HUES48 (cell line): ENCODE data around the gene HIPK1.
A peak's percentile ranks its signal among the peaks of the same experiment; 100 is the strongest.

Experiments used
- H3K27ac ChIP-seq: one replicate; pipeline ENCODE4 v1.7.0; 2013; ENCODE audit warnings: low read depth, low read length, inconsistent platforms
- H3K27me3 ChIP-seq: 2 replicates; pipeline ENCODE4 v1.6.1; 2013; ENCODE audit warnings: mild to moderate bottlenecking, low read length; ENCODE audit not compliant: control insufficient read depth, insufficient read depth
- H3K36me3 ChIP-seq: 2 replicates; pipeline ENCODE4 v1.6.1; 2013; ENCODE audit warnings: low read length; ENCODE audit not compliant: control insufficient read depth, insufficient read depth
- H3K4me1 ChIP-seq: 2 replicates; pipeline ENCODE4 v1.6.1; 2013; ENCODE audit warnings: mild to moderate bottlenecking, low read length; ENCODE audit not compliant: control insufficient read depth, insufficient read depth
- H3K4me3 ChIP-seq: 2 replicates; pipeline ENCODE4 v1.5.1; 2013; ENCODE audit warnings: mild to moderate bottlenecking, low read depth, low read length
- H3K9ac ChIP-seq: 2 replicates; pipeline ENCODE4 v1.6.1; 2013; ENCODE audit warnings: mild to moderate bottlenecking, low read depth, low read length, moderate library complexity
- H3K9me3 ChIP-seq: 2 replicates; pipeline ENCODE4 v1.6.1; 2013; ENCODE audit warnings: low read length; ENCODE audit not compliant: control insufficient read depth, insufficient read depth

HIPK1 gene

DNA sequence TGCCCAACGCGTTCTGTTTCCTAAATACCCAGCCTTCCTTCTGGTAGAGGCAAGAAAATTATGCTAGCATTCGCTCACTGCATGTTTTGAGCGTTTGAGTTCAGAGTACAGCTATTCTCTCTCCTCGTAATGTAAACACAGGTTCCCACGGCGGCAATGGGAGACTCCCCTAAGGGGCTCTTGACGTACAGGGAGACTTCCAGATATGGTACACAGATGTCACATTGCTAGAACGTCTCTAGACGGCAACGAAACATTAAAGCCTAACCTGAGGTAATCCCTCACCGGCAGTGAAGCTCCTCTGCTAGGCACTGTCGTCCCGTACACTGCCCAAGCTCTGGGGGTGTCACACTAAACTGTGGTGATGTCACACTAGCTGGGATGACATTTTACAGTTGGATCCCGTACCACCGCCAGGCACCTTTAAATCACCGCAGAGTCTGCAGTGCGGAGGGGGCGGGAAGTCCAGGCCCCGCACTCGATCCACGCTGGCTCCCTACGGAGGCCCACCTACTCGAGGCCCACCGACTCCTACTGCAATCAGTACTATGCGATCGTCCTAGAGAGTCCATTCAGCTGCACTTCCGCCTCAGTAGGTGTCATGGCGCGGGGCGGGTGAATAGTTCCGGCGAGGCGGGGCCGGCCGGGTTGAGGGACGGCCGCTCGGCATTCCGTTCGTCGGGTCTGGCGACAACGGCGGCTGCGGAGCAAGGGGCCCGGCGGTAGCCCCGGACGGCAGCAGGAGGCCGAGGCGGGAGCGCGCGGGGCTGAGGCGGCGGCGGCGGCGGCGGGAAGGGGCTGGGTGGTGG is at the start of gene HIPK1:
Gene HIPK1, plus strand, starts transcription at position 384 of the 809 bp plus-strand sequence.
- H3K4me3 ChIP-seq = peak within 1 kb of the TSS; percentile 96
- H3K4me1 ChIP-seq = peaks cover 17% of the 10 kb centered on the region
- H3K36me3 ChIP-seq = no peaks in the 10 kb centered on the region
- no peaks in the 10 kb centered on the region for H3K27me3 ChIP-seq
- peak within 1 kb of the TSS; percentile 84 for H3K27ac ChIP-seq
- no peaks in the 10 kb centered on the region for H3K9me3 ChIP-seq
- peak within 1 kb of the TSS; percentile 67 for H3K9ac ChIP-seq

DNA sequence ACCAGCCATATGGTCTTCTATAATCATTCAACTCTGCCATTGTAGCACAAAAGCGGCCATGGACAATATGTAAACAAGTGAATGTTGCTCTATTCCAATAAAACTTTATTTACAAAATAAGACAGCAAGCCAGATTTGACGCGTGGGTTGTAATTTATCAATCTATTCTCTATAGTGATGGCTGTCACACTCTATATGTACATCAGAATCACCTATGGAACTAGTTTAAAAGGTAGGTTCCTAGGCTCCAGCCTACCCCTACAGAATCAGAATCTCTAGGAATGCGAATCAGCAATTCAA is 49.4 kb upstream of the HIPK1 start:
- no peak overlapping the region for H3K27ac ChIP-seq

DNA sequence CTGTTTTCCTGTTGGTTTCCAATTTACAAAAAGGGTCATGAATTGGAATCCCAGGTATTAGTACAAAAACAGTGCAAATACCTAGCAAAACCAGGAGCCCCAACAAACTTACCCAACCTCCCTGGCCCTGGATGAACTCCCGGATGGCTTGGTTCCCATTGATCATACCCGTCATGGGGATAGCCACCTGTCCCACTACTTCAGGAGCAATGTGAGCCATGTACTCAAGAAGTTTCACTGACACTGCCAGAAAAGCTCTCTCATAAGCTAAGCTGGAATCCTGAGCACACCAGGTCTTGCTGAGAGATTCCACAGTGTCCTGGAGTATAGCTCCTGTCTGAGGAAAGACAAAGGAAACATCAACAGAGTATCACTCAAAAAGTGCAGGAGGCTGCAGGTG is 47.5 kb upstream of the HIPK1 start:
- Histone ChIP-seq H3K9me3 (no peaks in the 10 kb centered on the region), H3K27ac (no peak overlapping the region)

More for the DNA sequence above, 49.4 kb upstream of the HIPK1 start:
- H3K4me3 ChIP-seq = no peak overlapping the region
- H3K36me3 ChIP-seq = no peaks in the 10 kb centered on the region
- H3K9me3 ChIP-seq = no peaks in the 10 kb centered on the region
- no peak overlapping the region for H3K9ac ChIP-seq
- H3K4me1 ChIP-seq = peaks cover 4% of the 10 kb centered on the region; the same call in 1 of the 2 replicates
- no peaks in the 10 kb centered on the region for H3K27me3 ChIP-seq

DNA sequence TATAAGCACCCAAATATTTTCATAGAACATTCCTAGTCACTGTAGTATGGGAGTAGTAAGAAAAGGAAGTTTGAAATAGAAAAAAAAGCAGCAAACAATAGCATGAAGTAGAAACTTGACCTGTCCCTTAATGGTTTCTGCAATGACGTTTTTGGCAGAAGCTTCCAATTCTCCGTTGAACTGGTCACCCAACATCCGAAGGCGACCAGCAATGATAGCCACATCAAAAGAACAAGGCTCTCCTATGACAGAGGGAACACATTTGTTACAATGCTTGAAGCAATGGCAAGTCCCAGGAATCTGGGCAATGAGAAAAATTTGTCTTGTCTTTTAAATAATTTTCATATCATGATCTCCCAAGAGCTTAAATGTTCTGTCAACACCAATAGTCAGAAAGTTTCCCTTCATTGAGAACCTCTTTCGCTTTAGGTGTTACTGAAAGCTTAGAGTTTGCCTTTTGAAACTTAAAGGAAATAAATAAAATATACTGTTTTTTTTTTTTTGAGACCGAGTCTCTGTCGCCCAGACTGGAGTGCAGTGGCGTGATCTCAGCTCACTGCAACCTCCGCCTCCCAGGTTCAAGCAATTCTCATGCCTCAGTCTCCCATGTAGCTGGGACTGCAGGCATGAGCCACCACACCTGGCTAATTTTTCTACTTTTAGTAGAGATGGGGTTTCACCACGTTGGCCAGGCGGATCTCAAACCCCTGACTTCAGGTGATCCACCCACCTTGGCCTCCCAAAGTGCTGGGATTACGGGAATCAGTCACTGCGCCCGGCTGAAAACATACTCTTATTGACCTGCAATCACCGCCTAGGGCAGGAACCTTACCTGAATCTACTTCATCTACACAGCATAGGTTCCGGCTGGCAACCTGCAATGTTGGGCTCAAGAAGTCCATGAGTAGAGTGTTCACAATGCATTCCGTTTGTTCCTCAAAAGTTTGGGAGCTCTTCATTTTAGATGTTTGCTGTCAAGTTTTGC is 42.4 kb upstream of the HIPK1 start:
- H3K9ac ChIP-seq = no peak overlapping the region
- no peak overlapping the region for H3K27ac ChIP-seq
- no peaks in the 10 kb centered on the region for H3K4me1 ChIP-seq

More for the DNA sequence above, 47.5 kb upstream of the HIPK1 start:
- H3K36me3 ChIP-seq = no peaks in the 10 kb centered on the region
- no peak overlapping the region for H3K9ac ChIP-seq
- H3K27me3 ChIP-seq = no peaks in the 10 kb centered on the region
- peaks cover 4% of the 10 kb centered on the region; the same call in 1 of the 2 replicates for H3K4me1 ChIP-seq
- H3K4me3 ChIP-seq = no peak overlapping the region

DNA sequence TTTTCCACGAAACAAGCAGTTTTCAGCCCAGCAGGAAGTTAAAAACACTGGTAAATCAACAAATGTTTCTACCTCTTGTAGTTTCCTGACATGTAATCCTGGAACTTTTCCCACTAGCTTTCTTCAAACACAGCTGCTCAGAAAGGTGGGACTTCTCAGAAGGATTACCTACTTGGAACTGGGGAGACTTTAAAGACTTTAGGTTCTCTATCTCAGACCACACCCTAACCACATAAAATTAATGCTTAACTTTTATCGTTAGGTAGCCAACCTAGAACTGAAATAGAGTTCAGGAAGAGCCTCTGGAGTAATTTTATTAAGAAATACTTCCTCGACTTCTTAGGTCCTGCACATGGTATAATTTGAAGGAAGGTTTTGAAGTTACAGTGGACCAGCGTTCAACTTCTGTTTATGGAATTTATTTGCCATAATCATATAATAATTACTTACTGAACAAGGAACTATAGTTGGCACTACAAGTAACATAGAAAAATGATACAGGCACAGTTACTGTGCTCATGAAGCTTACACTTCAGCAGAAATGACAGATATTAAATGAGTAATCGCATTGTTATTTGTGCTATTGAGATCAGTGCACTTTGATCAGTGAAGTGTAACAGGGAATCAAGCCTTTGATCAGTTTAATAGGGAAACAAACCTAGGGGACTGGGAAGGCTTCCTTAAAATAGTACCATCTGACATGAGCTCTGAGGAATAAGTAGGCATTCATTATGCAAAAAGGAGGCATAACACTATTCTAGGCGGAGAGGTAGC is 41.5 kb upstream of the HIPK1 start, which contains the start of gene BCL2L15:
Gene BCL2L15, minus strand, starts transcription at position 180 of the 774 bp plus-strand sequence. CDS start 206 bp downstream, outside the sequence.
- H3K9ac ChIP-seq = no peak within 1 kb of the TSS
- no peaks in the 10 kb centered on the region for H3K36me3 ChIP-seq
- no peaks in the 10 kb centered on the region for H3K9me3 ChIP-seq
- H3K4me3 ChIP-seq = no peak within 1 kb of the TSS
- no peak within 1 kb of the TSS for H3K27ac ChIP-seq
- H3K27me3 ChIP-seq = no peaks in the 10 kb centered on the region
- H3K4me1 ChIP-seq = no peaks in the 10 kb centered on the region

More for the DNA sequence above, 42.4 kb upstream of the HIPK1 start:
- Histone ChIP-seq H3K4me3 (no peak overlapping the region), H3K36me3 (no peaks in the 10 kb centered on the region), H3K9me3 (no peaks in the 10 kb centered on the region), H3K27me3 (no peaks in the 10 kb centered on the region)

DNA sequence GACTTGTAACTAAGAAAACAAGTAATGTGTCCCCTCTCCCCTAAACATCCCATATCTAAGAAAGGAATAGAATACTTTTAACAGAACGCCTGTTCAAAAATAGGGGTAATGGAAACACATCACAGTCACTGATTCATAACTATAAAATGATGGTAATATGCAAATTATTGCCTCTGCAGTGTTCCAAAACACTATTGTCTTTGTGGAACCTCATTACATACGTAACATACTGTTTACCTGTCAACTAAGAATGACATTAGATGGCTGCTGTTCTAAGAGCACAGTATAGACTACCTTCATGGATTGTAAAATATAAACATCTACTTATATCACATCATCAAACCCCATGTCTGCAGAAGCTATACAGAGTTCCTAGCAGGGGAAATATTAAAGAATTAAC is 38.3 kb upstream of the HIPK1 start:
- H3K27me3 ChIP-seq = no peaks in the 10 kb centered on the region

DNA sequence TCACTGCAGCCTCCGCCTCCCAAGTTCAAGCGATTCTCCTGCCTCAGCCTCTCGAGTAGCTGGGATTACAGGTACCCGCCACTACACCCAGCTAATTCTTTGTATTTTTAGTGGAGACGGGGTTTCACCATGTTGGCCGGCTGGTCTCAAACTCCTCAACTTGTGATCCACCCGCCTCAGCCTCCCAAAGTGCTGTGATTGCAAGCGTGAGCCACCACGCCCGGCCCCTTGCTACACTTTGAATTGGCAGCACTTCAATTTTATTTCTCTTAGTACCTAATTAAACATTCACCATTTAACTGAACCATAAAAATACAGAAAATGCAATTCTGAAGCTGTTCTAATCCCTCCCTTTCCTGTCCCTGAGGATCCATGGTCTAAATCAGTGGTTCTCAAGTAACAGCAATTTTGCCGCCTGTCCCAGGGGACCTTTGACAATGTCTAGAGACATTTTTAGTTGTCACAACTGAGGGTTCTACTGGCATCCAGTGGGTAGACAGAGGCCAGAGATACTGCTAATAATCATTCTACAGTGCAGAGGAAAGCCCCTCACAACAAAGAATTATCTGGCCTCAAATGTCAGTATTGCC is 37.4 kb upstream of the HIPK1 start:
- H3K27me3 ChIP-seq = no peaks in the 10 kb centered on the region
- no peaks in the 10 kb centered on the region for H3K4me1 ChIP-seq
- H3K36me3 ChIP-seq = peaks cover 17% of the 10 kb centered on the region
- no peak overlapping the region for H3K4me3 ChIP-seq
- H3K9ac ChIP-seq = no peak overlapping the region
- H3K9me3 ChIP-seq = no peaks in the 10 kb centered on the region
- no peak overlapping the region for H3K27ac ChIP-seq

More for the DNA sequence above, 38.3 kb upstream of the HIPK1 start:
- Histone ChIP-seq H3K4me3 (no peak overlapping the region), H3K9ac (no peak overlapping the region), H3K9me3 (no peaks in the 10 kb centered on the region), H3K36me3 (peaks cover 13% of the 10 kb centered on the region), H3K27ac (no peak overlapping the region), H3K4me1 (no peaks in the 10 kb centered on the region)

DNA sequence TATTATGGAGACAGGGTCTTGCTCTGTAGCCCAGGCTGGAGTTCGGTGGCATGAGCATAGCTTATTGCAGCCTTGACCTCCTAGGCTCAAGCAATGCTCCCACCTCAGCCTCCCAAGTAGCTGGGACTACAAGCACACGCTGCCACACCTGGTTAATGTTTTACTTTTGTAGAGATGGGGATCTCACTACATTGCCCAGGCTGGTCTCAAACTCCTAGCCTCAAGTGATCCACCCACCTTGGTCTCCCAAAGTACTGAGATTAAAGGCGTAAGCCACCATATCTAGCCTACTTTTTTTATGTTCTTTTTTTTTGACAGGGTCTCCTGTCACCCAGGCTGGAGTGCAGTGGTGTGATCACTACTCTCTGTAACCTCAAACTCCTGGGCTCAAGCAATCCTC is 35.9 kb upstream of the HIPK1 start:
- no peak overlapping the region for H3K4me3 ChIP-seq
- H3K9ac ChIP-seq = no peak overlapping the region
- H3K27me3 ChIP-seq = no peaks in the 10 kb centered on the region
- H3K4me1 ChIP-seq = no peaks in the 10 kb centered on the region
- H3K36me3 ChIP-seq = peaks cover 28% of the 10 kb centered on the region
- H3K27ac ChIP-seq = no peak overlapping the region
- no peaks in the 10 kb centered on the region for H3K9me3 ChIP-seq

DNA sequence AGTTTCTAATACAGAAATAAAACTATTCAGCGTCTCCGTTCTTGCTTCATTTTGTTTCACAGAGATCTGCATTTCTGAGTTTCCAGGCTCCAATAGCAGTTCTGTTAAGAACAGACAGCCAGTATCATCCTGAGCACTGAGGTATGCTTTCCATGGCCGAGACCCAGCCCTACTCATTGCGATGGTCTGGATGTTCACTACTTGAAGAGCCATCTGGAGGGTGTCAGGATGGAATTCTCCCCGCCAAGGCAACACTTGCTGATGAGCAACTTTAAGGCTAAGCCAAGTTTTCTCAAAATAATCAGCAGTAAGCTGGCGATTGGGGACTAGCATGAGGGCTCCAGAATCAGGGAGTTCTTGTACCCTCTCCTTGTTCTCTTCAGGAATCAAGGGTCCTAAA is 34.0 kb upstream of the HIPK1 start:
- Histone ChIP-seq H3K4me3 (no peak overlapping the region), H3K27ac (no peak overlapping the region), H3K4me1 (no peaks in the 10 kb centered on the region), H3K27me3 (no peaks in the 10 kb centered on the region), H3K9me3 (no peaks in the 10 kb centered on the region), H3K36me3 (peaks cover 44% of the 10 kb centered on the region), H3K9ac (no peak overlapping the region)

DNA sequence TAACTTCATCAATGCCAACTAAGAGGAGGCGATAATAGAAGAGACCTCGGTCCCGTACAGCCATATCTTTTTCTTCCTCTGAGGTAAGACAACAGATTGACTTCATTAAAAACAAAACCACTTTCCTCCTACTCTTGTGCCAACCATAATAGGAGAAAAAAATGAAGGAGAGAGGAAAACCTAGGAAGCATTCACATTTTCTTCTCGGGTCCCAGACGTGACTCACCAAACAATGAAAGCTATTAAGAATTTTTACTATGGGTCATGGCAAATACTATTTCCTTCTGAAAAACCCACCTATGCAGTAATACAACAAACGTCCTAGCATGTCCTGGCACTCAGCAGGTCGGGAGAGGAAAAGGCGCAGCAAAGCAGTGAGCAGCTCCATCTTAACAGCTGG is 33.2 kb upstream of the HIPK1 start:
- H3K36me3 ChIP-seq = peaks cover 46% of the 10 kb centered on the region
- H3K9me3 ChIP-seq = no peaks in the 10 kb centered on the region
- no peak overlapping the region for H3K9ac ChIP-seq
- H3K27ac ChIP-seq = no peak overlapping the region
- H3K27me3 ChIP-seq = no peaks in the 10 kb centered on the region
- no peak overlapping the region for H3K4me3 ChIP-seq
- no peaks in the 10 kb centered on the region for H3K4me1 ChIP-seq
